ENCODE data around the gene MTHFD1L.

- TF ChIP-seq CTCF (IDR thresholded peaks at IDR 0.05) (no peak), POLR2AphosphoS5 (IDR thresholded peaks at IDR 0.05) (no peak)
Measured at GRCh38 chr6:150906641-150907326, 41.3 kb downstream of the MTHFD1L start.
